GM18508 (cell line): Measurements from ENCODE around the gene PTBP2.
"Not testable (repeated sequence)": the region's sequence is repeated elsewhere in the genome, so short reads cannot be mapped to it uniquely, and the experiment has no call there.

Experiments used
- ATAC-seq: cut with Tn5 transposase; IDR thresholded peaks from one replicate; pipeline ENCODE4 v1.9.1; 2021; ENCODE audit warnings: moderate number of reproducible peaks; ENCODE audit not compliant: insufficient read depth, unreplicated experiment

The PTBP2 gene

DNA sequence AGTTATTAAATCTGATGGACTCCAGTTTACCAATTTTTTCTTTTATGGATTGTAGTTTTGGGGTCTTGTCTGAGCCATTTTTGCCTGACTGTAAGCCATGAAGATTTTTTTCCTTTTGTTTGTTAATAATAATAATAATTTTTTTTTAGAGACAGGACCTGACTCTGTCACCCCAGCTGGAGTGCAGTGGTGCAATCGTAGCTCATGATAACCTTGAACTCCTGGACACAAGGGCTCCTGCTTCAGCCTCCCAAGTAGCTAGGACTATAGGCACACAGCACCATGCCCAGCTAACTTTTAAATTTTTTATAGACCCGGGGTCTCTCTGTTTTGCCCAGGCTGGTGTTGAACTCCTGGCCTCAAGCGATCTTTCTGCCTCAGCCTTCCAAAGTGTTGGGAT lies 6.3 kb downstream of the PTBP2 start:
- ATAC-seq: no peak

DNA sequence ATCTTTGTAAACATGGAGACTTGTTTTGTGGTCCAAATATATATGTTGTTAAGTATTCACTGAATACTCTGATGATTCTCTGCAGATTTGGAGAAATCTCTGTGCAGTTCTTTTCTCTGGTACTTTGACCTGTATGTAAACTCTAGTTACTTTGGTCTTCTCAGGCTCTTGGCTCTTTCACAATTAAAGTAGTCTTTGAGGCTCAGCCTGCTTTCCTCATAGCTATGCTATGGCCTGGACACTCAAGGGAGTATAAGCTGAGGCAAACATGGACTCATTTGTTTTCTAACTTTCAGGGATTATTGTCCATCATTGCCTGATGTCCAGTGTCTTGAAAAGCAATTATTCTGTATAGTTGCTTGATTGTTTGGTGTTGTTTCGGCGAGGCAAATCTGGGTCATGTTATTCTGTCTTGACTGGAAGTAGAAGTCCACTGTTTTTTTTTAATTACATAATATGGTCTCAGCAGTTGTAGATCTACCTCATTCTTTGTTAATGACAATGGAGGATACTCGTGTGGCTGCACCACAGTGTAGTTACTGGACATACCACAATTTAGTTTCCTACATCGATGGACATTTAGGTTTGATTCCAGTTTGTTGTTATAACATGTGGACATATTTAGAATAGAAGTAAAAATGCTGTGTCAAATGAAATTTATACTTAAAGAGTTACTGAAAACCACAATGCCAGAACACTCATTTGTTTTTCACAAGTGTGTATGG lies 9.2 kb downstream of the PTBP2 start:
- no peak for ATAC-seq

DNA sequence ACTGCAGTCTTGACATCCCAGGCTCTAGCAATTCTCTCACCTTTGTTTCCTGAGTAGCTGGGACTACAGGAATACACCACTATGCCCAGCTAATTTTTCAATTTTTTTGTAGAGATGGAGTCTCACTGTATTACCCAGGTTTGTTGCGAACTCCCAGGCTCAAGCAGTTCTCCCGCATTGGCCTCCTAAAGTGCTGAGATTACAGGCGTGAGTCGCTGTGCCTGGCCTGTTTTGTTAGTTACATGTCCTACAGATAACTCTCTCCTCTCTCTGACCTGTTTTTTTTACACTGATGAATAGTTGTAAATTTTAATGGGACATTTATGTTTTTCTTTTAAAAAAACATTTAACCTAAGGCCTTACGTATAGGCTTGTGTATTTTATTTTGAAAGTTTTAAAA lies 19.8 kb downstream of the PTBP2 start:
- ATAC-seq: no peak

DNA sequence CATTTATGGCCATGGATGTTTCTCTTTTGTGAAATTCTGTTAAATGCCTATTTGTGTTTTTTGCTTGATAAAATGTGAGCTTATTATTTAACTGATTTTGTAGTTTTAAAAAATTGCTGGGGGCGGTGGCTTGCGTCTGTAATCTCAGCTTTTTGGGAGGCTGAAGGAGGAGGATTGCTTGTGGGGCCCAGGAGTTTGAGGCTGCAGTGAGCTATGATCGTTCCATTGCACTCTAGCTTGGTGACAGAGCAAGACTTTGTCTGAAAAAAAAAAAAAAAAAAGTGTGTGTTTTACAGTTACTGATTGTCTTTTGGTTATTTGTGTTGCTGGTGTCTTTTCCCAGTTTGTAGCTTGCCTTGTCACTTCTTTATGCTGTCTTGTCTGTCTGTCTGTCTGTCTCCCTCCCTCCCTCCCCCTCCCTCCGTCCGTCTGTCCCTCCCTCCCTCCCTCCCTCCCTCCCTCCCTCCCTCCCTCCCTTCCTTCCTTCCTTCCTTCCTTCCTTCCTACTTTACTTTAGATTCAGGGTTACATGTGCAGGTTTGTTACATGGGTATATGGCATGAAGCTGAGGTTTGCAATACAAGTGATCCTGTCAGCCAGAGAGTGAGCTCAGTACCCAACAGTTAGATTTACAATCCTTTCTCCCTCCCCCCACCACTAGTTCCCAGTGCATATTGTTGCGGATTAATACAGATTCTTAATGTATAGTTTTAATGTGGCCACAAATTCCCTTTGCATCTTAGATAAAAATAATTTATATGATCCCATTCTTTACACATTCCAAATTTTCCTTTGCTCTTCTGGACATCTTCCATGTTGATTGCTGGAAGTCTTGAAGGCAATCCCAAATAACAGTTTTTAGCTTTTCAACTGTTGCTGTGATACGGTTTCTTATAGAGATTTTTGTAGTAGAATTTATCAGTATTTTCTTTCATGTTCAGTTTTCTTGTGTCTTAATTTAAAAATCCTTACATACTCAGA lies 25.1 kb downstream of the PTBP2 start:
- no peak for ATAC-seq

DNA sequence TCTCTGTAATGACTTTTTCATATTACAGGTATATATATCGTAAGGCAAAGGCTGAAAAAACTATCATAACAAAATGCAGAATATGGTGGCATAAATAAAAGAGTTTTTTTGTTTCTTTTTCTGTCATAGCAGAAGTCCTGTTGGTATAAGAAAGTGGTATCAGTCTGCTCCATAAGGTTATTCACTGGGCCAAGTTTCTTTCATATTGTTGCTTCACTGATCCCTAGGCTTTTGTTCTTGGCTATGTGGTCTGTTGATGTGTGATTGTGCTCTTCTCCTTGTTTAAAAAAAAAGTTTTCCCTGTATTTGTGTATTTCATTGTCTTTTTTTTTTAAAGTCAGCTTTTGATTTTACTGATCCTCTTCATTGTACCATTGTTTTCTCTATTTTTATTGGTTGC lies 26.0 kb downstream of the PTBP2 start:
- no peak for ATAC-seq

DNA sequence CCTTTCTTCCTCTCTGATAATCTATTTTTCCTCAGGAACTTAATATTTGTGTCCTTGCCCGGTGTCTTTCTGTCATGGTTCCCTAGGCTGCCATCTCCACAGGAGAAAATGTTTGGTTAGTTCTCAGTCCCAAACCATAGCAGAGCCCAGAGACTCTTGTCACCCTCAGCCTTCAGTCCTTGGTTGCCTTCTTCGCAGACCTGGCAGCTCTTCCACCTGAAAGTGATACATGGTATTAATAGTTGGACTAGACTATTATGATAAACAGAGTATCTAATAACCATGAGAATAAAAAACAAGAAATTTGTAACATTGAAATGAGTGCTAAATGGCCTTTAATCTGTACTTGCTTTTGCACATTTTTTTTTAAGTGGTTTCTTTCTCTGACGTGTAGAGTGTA lies 26.5 kb downstream of the PTBP2 start:
- ATAC-seq: no peak

DNA sequence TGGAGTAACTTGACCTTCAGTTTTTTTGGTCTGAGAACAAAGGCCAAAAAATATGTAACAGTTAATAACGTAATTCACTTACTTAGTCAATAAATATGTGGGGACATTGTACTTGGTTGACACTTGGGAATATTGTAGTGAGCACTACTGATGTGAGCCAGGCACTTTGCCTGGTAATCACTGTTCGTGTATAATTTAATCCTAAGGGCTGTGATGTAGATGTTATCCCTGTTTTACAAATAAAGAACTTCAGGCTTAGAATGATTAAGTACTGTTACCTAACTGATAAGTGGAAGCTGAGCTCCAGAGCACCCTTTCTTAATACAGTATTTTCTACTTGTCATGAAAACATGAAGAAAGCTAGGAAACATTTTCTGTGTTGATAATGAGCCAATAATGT lies 28.0 kb downstream of the PTBP2 start:
- no peak for ATAC-seq

DNA sequence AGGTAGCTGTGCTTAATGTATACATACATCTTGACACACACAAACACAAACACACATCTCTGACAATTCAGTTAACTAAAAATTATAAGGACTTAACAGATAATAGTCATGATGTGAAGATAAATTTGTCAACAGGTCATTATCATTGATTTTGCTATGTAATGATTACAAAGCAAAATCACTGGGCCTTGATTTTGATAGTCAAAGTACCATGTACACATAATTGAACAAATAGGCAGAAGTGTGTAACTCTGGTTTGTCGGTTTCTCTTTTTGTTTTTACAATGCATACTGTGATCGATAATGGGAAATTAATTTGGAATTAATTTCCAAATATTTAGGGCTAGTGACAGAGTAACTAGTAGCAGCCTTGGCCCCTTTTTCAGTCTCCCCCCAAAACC lies 30.8 kb downstream of the PTBP2 start:
- no peak for ATAC-seq

DNA sequence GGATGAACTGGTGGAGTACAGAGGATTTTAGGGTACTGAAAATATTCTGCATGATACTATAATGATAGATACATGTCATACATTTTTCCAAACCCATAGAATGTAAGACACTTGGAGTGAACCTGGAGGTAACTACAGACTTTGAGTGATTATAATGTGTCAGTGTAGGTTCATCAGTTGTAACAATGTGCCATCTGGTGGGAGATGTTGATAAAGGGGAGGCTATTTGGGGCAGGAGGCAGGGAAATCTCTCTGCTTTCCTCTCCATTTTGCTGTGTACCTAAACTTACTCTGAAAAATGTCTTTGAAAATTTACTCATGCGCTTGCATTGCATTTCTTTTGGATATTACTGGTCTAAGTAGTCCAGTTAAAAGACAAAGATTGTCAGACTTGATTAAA lies 35.2 kb downstream of the PTBP2 start:
- ATAC-seq: no peak

DNA sequence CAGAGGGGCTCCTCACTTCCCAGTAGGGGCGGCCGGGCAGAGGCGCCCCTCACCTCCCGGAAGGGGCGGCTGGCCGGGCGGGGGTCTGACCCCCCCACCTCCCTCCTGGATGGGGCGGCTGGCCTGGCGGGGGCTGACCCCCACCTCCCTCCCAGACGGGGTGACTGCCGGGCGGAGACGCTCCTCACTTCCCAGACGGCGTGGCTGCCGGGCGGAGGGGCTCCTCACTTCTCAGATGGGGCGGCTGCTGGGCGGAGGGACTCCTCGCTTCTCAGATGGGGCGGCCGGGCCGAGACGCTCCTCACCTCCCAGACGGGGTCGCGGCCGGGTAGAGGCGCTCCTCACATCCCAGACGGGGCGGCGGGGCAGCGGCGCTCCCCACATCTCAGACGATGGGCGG lies 41.0 kb downstream of the PTBP2 start:
- not testable (repeated sequence) for ATAC-seq

DNA sequence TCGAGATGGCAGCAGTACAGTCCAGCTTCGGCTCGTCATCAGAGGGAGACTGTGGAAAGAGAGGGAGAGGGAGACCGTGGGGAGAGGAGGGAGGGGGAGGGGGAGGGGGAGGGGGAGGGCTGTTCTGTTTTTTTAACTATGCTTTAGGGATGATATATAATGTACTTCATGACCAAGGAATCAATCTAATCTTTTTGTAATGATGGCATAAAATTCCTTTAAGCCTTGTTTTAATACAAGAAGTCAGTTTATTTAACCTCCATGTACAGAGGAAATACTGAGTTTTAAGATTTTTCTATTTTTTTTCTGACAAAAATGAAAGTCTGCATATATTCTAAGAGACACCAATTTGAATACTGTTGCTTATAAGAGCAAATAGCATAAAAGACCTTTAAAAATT lies 41.9 kb downstream of the PTBP2 start:
- ATAC-seq: no peak

DNA sequence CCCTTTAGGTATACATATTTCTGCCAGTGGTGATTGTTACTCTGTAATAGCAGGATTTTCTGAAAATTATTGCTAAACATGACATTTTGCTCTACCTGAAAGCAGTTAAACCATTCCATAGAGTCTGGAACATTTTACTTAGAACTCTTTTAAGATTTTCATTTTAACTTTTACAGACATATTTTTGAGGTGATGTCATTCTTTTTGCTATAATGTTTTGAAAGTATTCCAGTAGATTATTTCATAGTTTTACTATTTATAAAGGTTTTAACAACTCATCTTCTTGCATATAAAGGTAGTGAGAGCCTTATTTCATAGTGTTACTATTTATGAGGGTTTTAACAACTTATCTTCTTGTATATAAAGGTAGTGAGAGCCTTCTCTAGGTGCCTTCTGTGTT lies 42.9 kb downstream of the PTBP2 start:
- no peak for ATAC-seq

DNA sequence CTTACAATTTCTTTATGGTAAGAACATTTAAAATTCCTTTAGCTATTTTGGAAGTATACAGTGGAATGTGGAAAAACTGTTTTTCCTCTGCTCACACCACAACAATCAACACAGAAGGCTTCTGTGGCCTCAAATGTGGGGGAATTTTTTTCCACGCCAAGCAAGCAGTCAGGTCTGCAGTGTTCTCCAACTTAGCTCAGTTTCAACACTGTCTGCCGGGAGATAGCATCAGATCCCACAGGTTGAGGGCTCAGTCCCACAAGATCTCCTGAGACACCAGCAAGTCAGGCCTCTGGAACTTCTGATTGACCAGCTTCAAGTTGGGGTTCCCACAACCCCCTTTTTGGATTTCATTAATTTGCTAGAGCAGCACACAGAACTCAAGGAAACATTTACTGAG lies 50.3 kb downstream of the PTBP2 start:
- ATAC-seq: no peak

DNA sequence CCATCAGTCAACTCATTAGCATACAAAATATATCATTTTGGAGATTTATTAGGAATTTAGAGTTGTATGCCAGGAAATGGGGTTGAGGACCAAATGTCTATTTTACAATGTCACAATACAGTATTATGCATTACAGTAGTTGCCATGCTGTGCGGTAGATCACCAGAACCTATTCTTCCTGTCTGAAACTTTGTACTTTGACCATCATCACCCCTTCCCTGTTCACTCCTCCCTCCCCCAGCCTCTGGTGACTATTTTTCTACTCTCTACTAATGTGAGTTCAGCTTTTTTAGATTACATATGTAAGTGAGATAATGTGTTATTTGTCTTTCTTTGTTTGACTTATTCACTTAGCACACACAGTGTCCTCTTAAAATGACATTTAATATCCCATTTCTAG lies 50.8 kb downstream of the PTBP2 start:
- no peak for ATAC-seq

DNA sequence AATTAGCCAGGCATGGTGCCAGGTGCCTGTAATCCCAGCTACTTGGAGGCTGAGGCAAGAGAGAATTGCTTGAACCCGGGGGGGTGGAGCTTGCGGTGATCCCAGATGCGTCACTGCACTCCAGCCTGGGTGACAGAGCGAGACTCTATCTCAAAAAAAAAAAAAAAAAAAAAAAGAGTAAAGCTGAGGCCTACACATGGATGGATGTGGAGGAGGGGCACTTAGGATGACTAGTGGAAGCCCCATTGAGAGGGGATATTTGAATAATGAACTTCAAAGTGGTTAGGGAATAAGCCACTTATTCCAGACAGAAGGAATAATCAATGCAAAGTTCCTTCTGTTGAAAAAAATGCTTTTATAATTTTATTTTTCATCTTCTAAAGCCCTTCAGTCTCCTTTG lies 51.4 kb downstream of the PTBP2 start:
- ATAC-seq: no peak

DNA sequence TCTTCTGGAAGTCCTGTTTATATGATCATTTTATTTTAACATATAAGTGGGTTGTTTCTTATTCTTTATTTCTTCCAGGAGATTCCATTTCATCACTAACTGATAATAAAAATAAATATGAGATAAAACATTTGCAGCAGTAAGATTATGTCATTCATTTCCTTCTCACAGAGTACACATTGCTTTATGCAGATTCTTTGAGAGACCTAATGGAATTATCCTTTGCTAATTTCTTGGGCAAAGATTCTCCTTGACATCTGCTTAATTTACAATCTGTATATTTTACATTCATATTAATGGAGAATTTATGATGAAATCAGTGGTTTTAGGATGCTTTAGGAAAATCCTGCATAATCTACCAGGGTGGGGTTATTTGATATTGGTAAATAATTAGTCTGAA lies 60.6 kb downstream of the PTBP2 start:
- ATAC-seq: no peak

DNA sequence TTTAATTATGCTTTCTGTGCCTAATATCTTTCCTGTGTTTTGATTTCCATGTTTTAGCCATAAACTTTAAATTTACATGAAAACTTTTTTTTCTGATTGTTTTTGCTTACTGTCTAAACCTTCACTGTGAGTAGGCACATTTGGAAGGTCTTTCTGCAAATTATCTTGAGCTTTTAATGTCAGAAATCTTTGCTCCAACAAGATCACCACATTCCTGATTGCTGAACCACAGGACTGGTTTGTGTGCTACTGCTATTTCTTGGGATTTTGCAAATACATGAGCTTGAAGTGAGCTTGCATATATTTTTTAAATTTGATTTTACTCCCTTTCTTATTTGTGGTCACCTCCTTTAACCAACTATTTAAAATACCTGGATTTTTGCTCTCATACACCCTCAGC lies 61.3 kb downstream of the PTBP2 start:
- no peak for ATAC-seq

DNA sequence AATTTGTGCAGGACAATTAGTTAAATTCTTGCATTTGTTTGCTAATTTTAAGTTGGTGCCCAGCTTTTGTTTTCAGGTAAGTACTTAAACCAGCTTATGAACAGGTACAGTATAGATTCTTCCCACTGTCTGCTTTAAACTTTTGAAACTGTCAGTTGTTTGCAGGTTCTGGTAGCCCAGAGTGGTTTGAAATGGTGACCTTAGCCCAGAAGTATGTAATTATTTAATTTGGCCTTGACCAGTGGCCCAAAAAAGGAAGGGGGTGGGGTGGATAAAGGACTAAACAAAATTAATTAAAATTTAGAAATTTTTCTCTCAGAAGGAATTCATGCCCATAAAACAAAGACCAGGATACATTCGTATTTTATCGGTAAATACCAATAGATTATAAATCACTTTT lies 69.0 kb downstream of the PTBP2 start:
- ATAC-seq: no peak

DNA sequence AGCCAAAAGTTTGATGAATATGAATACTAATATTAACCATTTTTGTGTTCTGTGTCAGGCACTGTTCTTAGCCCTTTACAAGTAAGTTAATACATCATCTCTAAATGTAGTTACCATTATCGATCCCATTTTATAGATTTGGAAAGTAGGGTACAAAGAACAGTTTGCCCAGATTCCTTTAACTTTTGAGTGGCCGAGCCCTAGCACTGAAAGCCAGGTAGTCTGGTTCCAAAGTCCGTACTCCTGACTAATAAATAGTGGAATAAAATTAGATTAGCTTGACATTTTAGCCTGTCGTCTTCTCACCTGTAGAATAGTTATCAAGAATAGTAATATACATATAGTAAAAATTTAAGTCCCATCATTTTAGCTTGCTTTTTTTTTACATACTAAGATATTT lies 70.6 kb downstream of the PTBP2 start:
- no peak for ATAC-seq

DNA sequence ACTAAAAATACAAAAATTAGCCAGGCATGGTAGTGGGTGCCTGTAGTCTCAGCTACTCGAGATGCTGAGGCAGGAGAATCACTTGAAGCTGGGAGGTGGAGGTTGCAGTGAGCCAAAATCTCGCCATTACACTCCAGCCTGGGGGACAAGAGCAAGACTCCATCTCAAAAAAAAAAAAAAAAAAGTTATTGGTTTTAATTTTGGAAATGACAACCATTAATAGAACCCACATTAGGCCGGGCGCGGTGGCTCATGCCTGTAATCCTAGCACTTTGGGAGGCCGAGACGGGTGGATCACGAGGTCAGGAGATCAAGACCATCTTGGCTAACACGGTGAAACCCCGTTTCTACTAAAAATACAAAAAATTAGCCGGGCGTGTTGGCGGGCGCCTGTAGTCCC lies 80.1 kb downstream of the PTBP2 start:
- not testable (repeated sequence) for ATAC-seq

DNA sequence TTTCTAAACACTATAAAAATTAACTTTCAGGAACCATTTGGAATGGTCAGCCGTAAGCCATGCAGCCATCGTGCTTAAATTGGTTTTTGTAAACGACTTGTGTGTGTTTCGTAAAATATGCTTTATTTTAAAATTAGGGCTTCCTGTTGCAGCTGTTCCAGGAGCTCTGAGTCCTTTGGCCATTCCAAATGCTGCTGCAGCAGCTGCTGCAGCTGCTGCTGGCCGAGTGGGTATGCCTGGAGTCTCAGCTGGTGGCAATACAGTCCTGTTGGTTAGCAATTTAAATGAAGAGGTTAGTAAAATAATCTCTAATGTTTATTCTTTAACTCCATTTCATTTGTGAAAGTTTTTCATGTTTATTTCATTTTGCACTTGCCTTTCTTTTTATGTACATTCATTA lies 83.1 kb downstream of the PTBP2 start:
- no peak for ATAC-seq

DNA sequence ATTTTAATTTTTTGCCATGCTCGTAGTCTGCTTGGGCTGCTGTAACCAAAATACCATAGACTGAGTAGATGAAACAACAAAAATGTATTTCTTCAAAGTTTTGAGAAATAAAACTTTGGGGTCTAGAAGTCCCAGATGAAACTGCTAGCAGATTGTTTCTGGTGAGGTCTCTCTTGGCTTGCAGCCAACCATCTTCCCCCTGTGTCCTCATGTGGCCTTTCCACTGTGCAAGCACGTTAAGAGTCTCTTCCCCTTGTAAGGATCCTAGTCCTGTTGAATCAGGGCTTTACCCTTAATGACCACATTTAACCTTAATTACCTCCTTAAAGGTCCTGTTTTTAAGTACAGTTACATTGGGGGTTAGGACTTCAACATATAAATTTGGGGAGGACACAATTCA lies 86.6 kb downstream of the PTBP2 start:
- ATAC-seq: no peak
